Measurements from ENCODE around the gene ARID2. TPM values are rescaled to one million over a fixed set of nuclear protein-coding genes. Genes with fewer than 3 reads are reported as not detected.

Gene ARID2
- total and polyA plus RNA-seq, 10 of the 15 experiments (the other 5 are each of a cell fraction or from before 2014, with no cell fraction given) = 9.2 to 29.8 (median 20.3) TPM

DNA sequence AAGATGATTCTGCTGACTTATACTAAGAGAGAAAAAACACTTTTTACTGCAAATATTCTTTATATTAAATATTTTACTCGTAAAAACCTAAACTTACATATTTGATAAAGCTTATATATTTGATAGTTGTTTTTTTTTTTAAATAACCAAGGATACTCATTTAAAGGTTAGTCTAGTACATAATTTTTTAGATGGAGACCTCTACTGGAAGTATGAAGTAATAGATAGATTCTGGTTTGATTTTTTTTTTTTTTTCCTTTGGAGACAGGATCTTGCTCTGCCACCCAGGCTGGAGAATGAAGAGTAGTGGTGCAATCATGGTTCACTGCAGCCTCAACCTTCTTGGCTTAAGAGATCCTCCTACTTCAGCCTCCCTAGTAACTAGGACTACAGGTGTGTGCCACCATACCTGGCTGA is 16.4 kb downstream of the ARID2 start:
- Histone ChIP-seq H3K27me3 (replicated peaks in 1 of 2; ENCODE audit: control insufficient read depth in 2 of 2, insufficient read depth in 2 of 2, low read length in 1 of 2) (no peaks in the 10 kb centered on the region), H2AFZ (ENCODE audit: control insufficient read depth, low read depth, low read length) (no peak overlapping the region), H4K20me1 (ENCODE audit: control insufficient read depth, insufficient read depth) (no peaks in the 10 kb centered on the region; the same call in 1 of the 2 replicates), H3K4me1 (ENCODE audit: control insufficient read depth, insufficient read depth, low read length) (no peaks in the 10 kb centered on the region), H3K9me3 (replicated peaks; ENCODE audit: control insufficient read depth, insufficient read depth, low read length) (peaks cover 14% of the 10 kb centered on the region; the same call in 2 of the 3 replicates), H3K27ac (ENCODE audit: control insufficient read depth, insufficient read depth) (no peak overlapping the region), H3K9ac (ENCODE audit: control insufficient read depth, insufficient read depth, low read length) (no peak overlapping the region), H3K36me3 (ENCODE audit: control insufficient read depth in 2 of 2, insufficient read depth in 2 of 2, low read length in 1 of 2) (no peaks in the 10 kb centered on the region; a peak in 1 of 4 replicates), H3K4me2 (ENCODE audit: control insufficient read depth, insufficient read depth) (no peak overlapping the region), H3K4me3 (no peak overlapping the region), H3K79me2 (ENCODE audit: control insufficient read depth, insufficient read depth, low read length) (peaks cover 57% of the 10 kb centered on the region)
- RAD21 ChIA-PET (ENCODE audit: unreplicated experiment) = interaction anchor here (0.6 to 2.7 kb wide), 6 partner anchors 9 to 1024 kb away, joined by 3 to 17 read pairs (median 3); no protein-coding TSS in a partner anchor
- TF ChIP-seq IKZF1 (conservative IDR thresholded peaks at IDR 0.05) (no peak), SMC3 (IDR thresholded peaks at IDR 0.05; ENCODE audit: borderline replicate concordance, low read length) (peak; percentile 21; the same call in 1 of the 2 replicates), RUNX3 (IDR thresholded peaks at IDR 0.05; ENCODE audit: low read length) (no peak), BMI1 (IDR thresholded peaks at IDR 0.05; ENCODE audit: borderline replicate concordance) (no peak), HCFC1 (IDR thresholded peaks at IDR 0.05; ENCODE audit: low read length) (no peak), ZNF384 (IDR thresholded peaks at IDR 0.05; ENCODE audit: borderline replicate concordance, low read depth, low read length) (peak; percentile 76), TCF7 (IDR thresholded peaks at IDR 0.05; ENCODE audit: borderline replicate concordance) (no peak), FOXM1 (IDR thresholded peaks at IDR 0.05; ENCODE audit: low read depth, low read length) (no peak), HDAC6 (IDR thresholded peaks at IDR 0.05; ENCODE audit: unreplicated experiment) (no peak)
- TF ChIP-seq, protein P1, sequence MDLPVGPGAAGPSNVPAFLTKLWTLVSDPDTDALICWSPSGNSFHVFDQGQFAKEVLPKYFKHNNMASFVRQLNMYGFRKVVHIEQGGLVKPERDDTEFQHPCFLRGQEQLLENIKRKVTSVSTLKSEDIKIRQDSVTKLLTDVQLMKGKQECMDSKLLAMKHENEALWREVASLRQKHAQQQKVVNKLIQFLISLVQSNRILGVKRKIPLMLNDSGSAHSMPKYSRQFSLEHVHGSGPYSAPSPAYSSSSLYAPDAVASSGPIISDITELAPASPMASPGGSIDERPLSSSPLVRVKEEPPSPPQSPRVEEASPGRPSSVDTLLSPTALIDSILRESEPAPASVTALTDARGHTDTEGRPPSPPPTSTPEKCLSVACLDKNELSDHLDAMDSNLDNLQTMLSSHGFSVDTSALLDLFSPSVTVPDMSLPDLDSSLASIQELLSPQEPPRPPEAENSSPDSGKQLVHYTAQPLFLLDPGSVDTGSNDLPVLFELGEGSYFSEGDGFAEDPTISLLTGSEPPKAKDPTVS (IDR thresholded peaks at IDR 0.05; ENCODE audit: low read depth, low read length) = no peak
- TF ChIP-seq, protein P2, sequence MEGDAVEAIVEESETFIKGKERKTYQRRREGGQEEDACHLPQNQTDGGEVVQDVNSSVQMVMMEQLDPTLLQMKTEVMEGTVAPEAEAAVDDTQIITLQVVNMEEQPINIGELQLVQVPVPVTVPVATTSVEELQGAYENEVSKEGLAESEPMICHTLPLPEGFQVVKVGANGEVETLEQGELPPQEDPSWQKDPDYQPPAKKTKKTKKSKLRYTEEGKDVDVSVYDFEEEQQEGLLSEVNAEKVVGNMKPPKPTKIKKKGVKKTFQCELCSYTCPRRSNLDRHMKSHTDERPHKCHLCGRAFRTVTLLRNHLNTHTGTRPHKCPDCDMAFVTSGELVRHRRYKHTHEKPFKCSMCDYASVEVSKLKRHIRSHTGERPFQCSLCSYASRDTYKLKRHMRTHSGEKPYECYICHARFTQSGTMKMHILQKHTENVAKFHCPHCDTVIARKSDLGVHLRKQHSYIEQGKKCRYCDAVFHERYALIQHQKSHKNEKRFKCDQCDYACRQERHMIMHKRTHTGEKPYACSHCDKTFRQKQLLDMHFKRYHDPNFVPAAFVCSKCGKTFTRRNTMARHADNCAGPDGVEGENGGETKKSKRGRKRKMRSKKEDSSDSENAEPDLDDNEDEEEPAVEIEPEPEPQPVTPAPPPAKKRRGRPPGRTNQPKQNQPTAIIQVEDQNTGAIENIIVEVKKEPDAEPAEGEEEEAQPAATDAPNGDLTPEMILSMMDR (IDR thresholded peaks at IDR 0.05 in 2 of 3, conservative IDR thresholded peaks at IDR 0.05 in 1 of 3; ENCODE audit: control insufficient read depth in 2 of 3, extremely low read depth in 1 of 3, insufficient read depth in 1 of 3, low read depth in 3 of 3, low read length in 3 of 3) = peak in 2 of 3 experiments; percentile 30 to 38; a peak in 3 of 6 replicates
- in situ Hi-C loops (cut with MboI) = no loop called here
- POLR2A ChIA-PET = interaction anchor here (0.7 to 0.9 kb wide), 3 partner anchors 13 to 1032 kb away, joined by 3 to 4 read pairs (median 3); no protein-coding TSS in a partner anchor
- BruUV-seq (replicated peaks) = no TSS peak
- DNase-seq (ENCODE audit: low read depth, low spot score) = no peak
- CTCF ChIA-PET = interaction anchor here (0.6 to 4.5 kb wide), 9 partner anchors 11 to 201 kb away, joined by 3 to 53 read pairs (median 3); no protein-coding TSS in a partner anchor
- 92% methylated on average over 1 of the region's 1 CpG for WGBS (ENCODE audit: insufficient coverage, insufficient replicate concordance, low lambda C conversion rate, missing lambda C conversion rate)
- SMC1A ChIA-PET (ENCODE audit: uncharacterized antibody, unreplicated experiment) = interaction anchor here (0.6 to 5.5 kb wide), 5 partner anchors 9 to 1944 kb away, joined by 4 to 32 read pairs (median 8); no protein-coding TSS in a partner anchor
- FAIRE-seq = no peak
- intact Hi-C loops (cut with micrococcal nuclease; ENCODE audit: unreplicated experiment) = loop anchor here (5.0 kb wide), 1 partner anchor 204 kb away; no protein-coding TSS in a partner anchor
- ATAC-seq = peak; percentile 76
